ENCODE results near the gene PSTPIP2. TPM values are rescaled to one million over a fixed set of nuclear protein-coding genes. Genes with fewer than 3 reads are reported as not detected.
"Not testable (repeated sequence)": the region's sequence is repeated elsewhere in the genome, so short reads cannot be mapped to it uniquely, and the experiment has no call there.

PSTPIP2 gene
- total RNA-seq, 1 donor from 2014 or later = 4.5 TPM

- peaks cover 15% of the 10 kb centered on the region for H3K36me3 Mint-ChIP-seq (ENCODE audit: unreplicated experiment)
- peak overlapping the region; percentile 96 for H3K4me3 Mint-ChIP-seq (ENCODE audit: unreplicated experiment)
- H3K27ac Mint-ChIP-seq (ENCODE audit: unreplicated experiment) = peak overlapping the region; percentile 99
- no peak for DNase-seq (ENCODE audit: extremely low spot score, unreplicated experiment)
- H3K9me3 Mint-ChIP-seq (ENCODE audit: unreplicated experiment) = no peaks in the 10 kb centered on the region
- no peaks in the 10 kb centered on the region for H3K27me3 Mint-ChIP-seq (ENCODE audit: unreplicated experiment)
- TF ChIP-seq CTCF (IDR thresholded peaks at IDR 0.05) = no peak
- peaks cover 24% of the 10 kb centered on the region for H3K4me1 Mint-ChIP-seq (ENCODE audit: unreplicated experiment)
Observed at GRCh38 chr18:46096651-46097300, 24.7 kb upstream of the PSTPIP2 start.

GRCh38 chr18:46095532-46095931 lies 23.5 kb upstream of the PSTPIP2 start:
- no peak for DNase-seq (ENCODE audit: extremely low spot score, unreplicated experiment)
- Mint-ChIP-seq H3K9me3 (ENCODE audit: unreplicated experiment) (no peaks in the 10 kb centered on the region), H3K4me1 (ENCODE audit: unreplicated experiment) (peaks cover 24% of the 10 kb centered on the region), H3K27me3 (ENCODE audit: unreplicated experiment) (no peaks in the 10 kb centered on the region), H3K4me3 (ENCODE audit: unreplicated experiment) (no peak overlapping the region), H3K27ac (ENCODE audit: unreplicated experiment) (peak overlapping the region; percentile 34), H3K36me3 (ENCODE audit: unreplicated experiment) (peaks cover 26% of the 10 kb centered on the region)
- no peak for TF ChIP-seq CTCF (IDR thresholded peaks at IDR 0.05)

- peak; percentile 32 for DNase-seq (ENCODE audit: extremely low spot score, unreplicated experiment)
- not testable (repeated sequence) for H3K4me1 Mint-ChIP-seq (ENCODE audit: unreplicated experiment); H3K4me3 Mint-ChIP-seq (ENCODE audit: unreplicated experiment); H3K27ac Mint-ChIP-seq (ENCODE audit: unreplicated experiment); H3K9me3 Mint-ChIP-seq (ENCODE audit: unreplicated experiment); H3K27me3 Mint-ChIP-seq (ENCODE audit: unreplicated experiment)
- H3K36me3 Mint-ChIP-seq (ENCODE audit: unreplicated experiment) = peaks cover 77% of the 10 kb centered on the region
Observed at GRCh38 chr18:46088501-46088900, 16.4 kb upstream of the PSTPIP2 start.

- peaks cover 75% of the 10 kb centered on the region for H3K36me3 Mint-ChIP-seq (ENCODE audit: unreplicated experiment)
- no peak overlapping the region for H3K27ac Mint-ChIP-seq (ENCODE audit: unreplicated experiment)
Observed at GRCh38 chr18:46084431-46084830, 12.4 kb upstream of the PSTPIP2 start.

GRCh38 chr18:46080156-46080555 lies 8.1 kb upstream of the PSTPIP2 start:
- Mint-ChIP-seq H3K4me1 (ENCODE audit: unreplicated experiment) (no peaks in the 10 kb centered on the region), H3K27ac (ENCODE audit: unreplicated experiment) (no peak overlapping the region), H3K27me3 (ENCODE audit: unreplicated experiment) (no peaks in the 10 kb centered on the region), H3K9me3 (ENCODE audit: unreplicated experiment) (no peaks in the 10 kb centered on the region), H3K36me3 (ENCODE audit: unreplicated experiment) (peaks cover 42% of the 10 kb centered on the region), H3K4me3 (ENCODE audit: unreplicated experiment) (no peak overlapping the region)
- no peak for DNase-seq (ENCODE audit: extremely low spot score, unreplicated experiment)
- TF ChIP-seq CTCF (IDR thresholded peaks at IDR 0.05) = no peak

More at GRCh38 chr18:46084431-46084830, 12.4 kb upstream of the PSTPIP2 start:
- no peaks in the 10 kb centered on the region for H3K27me3 Mint-ChIP-seq (ENCODE audit: unreplicated experiment)
- H3K9me3 Mint-ChIP-seq (ENCODE audit: unreplicated experiment) = no peaks in the 10 kb centered on the region
- H3K4me3 Mint-ChIP-seq (ENCODE audit: unreplicated experiment) = no peak overlapping the region
- no peak for DNase-seq (ENCODE audit: extremely low spot score, unreplicated experiment)
- TF ChIP-seq CTCF (IDR thresholded peaks at IDR 0.05) = no peak
- no peaks in the 10 kb centered on the region for H3K4me1 Mint-ChIP-seq (ENCODE audit: unreplicated experiment)

Data from osteocyte (in vitro differentiated cells).